Activated naive CD4-positive, alpha-beta T cell treated with anti-CD3 and anti-CD28 coated beads for 36 hours (primary cell): Measurements from ENCODE around the gene PCSK5. TPM values are rescaled to one million over a fixed set of nuclear protein-coding genes. Genes with fewer than 3 reads are reported as not detected.

Experiments used
- CTCF ChIA-PET: fragments of 350-600 bp; sonication (Branson Sonifier 250); formaldehyde crosslinking; loops from one replicate; lab custom pipeline; 2021; ENCODE audit warnings: antibody characterized with exemption; lab: Charles Lee
- DNase-seq: peaks from one replicate; pipeline ENCODE4 v3.0.0-alpha.2; 2020
- H3K27ac Mint-ChIP-seq: one replicate; pipeline ENCODE4 v1.8.0; 2021; ENCODE audit warnings: mild to moderate bottlenecking, mixed read lengths
- H3K27me3 Mint-ChIP-seq: one replicate; pipeline ENCODE4 v1.8.0; 2021; ENCODE audit warnings: low read depth, mixed read lengths
- H3K36me3 Mint-ChIP-seq: one replicate; pipeline ENCODE4 v1.8.0; 2021; ENCODE audit warnings: low read depth, mixed read lengths
- H3K4me1 Mint-ChIP-seq: one replicate; pipeline ENCODE4 v1.8.0; 2021; ENCODE audit warnings: low read depth, mixed read lengths
- H3K4me3 Mint-ChIP-seq: one replicate; pipeline ENCODE4 v1.8.0; 2021; ENCODE audit warnings: mild to moderate bottlenecking, moderate library complexity, mixed read lengths
- H3K9me3 Mint-ChIP-seq: one replicate; pipeline ENCODE4 v1.8.0; 2021; ENCODE audit warnings: mixed read lengths
- intact Hi-C: fragments of 100-400 bp; cut with micrococcal nuclease; formaldehyde crosslinking; loops from one replicate; pipeline ENCODE4 v1.15.1; 2023
- total RNA-seq, 2 experiments: library from RNA; stranded (reverse); gene quantifications; one replicate each; pipeline ENCODE4 v1.2.3, GENCODE V29; 2021

Gene PCSK5
- total RNA-seq, 2 experiments from 2014 or later: 5.7 to 6.0 TPM

DNA sequence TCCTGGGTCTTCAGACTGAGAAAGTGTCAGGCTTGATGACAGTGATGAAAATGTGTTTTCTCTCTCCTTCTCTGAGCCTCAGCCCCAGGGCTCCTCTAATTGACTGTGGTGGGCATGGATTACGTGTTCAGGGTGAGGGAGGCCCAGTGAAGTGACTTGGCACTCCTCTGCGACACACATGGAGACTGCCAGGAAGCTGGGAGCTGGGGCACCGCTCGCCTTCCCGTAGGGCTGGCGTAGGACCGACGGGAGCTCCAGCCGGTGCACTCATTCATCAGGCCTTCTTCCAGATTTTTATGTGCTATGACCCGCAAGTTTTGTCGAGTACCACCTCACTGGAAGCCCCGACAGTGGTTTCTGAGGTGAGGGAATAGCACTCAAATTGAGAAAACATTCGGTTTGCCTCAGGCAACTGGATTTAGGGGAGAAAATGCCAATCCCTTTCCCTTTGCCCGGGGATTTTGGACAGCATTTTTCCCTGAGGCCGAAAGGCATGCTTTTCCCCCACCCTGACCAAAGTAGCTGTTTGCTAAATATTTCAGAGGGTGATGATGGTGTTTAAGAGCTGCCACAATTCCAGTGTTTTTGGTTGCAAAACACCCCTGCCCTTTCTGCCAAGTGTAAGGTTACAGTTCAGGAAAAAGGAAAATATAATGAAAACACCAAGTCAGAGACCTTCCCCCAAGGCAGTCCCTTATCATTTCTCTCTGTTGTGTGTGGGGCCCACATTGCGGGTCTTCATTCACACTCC lies 83.7 kb downstream of the PCSK5 start:
- H3K4me3 Mint-ChIP-seq: no peak overlapping the region
- H3K4me1 Mint-ChIP-seq: peaks cover 36% of the 10 kb centered on the region
- no peak overlapping the region for H3K27ac Mint-ChIP-seq
- CTCF ChIA-PET: interaction anchor here (0.6 to 1.2 kb wide), 2 partner anchors 34 to 328 kb away, joined by 3 to 4 read pairs; no protein-coding TSS in a partner anchor
- H3K27me3 Mint-ChIP-seq: no peaks in the 10 kb centered on the region
- peaks cover 10% of the 10 kb centered on the region for H3K9me3 Mint-ChIP-seq
- intact Hi-C loops: no loop called here
- no peak for DNase-seq
- peaks cover 4% of the 10 kb centered on the region for H3K36me3 Mint-ChIP-seq

DNA sequence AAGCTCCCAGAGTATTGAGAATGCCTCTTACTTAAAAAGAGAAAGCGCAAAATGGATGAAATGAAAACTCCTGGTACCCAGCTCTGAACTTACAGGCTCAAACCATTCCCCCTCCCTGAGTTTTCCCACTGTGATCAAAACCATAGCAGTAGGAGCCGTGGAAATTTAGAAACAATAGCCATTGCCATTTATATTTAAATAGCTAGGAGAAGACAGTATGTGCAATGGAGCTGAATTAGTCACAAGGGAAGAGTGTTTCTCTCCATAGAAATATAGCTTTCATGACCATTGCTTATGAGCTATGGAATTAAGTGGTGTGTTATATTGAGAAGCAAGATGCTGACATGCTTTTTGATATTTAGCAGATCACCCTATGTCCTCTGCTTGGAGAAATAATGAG lies 84.6 kb downstream of the PCSK5 start:
- DNase-seq: no peak
- no peak overlapping the region for H3K27ac Mint-ChIP-seq
- intact Hi-C loops: no loop called here
- H3K4me1 Mint-ChIP-seq: peaks cover 39% of the 10 kb centered on the region
- H3K27me3 Mint-ChIP-seq: no peaks in the 10 kb centered on the region
- CTCF ChIA-PET: interaction anchor here (0.6 kb wide), 1 partner anchor 1375 kb away, joined by 3 read pairs; no protein-coding TSS in a partner anchor
- H3K36me3 Mint-ChIP-seq: peaks cover 4% of the 10 kb centered on the region
- no peak overlapping the region for H3K4me3 Mint-ChIP-seq
- peaks cover 10% of the 10 kb centered on the region for H3K9me3 Mint-ChIP-seq

DNA sequence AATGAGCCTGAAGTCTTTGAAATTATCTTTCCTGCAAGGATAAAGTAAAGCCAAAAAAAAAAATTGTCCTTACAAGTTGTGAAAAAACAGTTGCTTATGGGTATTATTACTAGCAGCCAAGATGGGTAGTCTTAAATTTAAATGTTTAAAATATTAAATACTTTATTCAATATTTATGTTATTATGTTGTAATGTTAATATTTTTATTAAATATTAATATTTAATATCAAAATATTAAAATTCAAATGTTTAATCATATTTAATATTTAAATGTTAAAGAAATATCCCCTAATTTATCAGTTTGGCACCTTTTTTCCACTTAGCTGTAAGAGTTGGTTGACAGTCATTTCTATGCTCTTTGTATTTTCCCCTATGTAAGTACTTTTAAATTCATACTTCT lies 86.1 kb downstream of the PCSK5 start:
- Mint-ChIP-seq H3K27ac (no peak overlapping the region), H3K4me3 (no peak overlapping the region), H3K9me3 (peaks cover 3% of the 10 kb centered on the region), H3K36me3 (peaks cover 2% of the 10 kb centered on the region), H3K4me1 (peaks cover 46% of the 10 kb centered on the region), H3K27me3 (no peaks in the 10 kb centered on the region)
- intact Hi-C loops: no loop called here
- CTCF ChIA-PET: no interaction called here
- DNase-seq: no peak

DNA sequence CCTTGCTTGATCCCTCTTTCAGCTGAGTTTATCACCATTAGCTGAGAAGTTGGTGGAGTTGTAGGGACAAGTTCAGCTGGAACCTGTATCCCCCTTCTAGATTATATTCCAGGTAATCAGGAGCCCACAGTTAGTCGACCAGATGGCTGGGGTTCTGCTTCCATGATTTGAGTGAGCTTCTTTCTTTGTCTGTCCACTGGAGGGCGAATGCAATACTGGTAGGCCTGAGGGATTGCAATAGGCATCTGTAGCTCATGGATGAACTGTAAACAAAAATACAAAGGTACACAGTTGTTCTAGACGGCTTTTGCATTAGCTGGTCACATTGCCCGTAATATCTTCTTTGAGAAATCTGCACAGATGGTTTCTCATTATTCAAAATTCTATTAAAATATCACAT lies 88.9 kb downstream of the PCSK5 start:
- no peak overlapping the region for H3K4me3 Mint-ChIP-seq
- no peak for DNase-seq

GRCh38 chr9:75983319-75984045 lies 93.0 kb downstream of the PCSK5 start:
- CTCF ChIA-PET: interaction anchor here (0.6 kb wide), 1 partner anchor 892 kb away, joined by 4 read pairs; no protein-coding TSS in a partner anchor
- Mint-ChIP-seq H3K27ac (no peak overlapping the region), H3K36me3 (peaks cover 18% of the 10 kb centered on the region), H3K27me3 (no peaks in the 10 kb centered on the region), H3K9me3 (no peaks in the 10 kb centered on the region), H3K4me3 (no peak overlapping the region), H3K4me1 (peaks cover 42% of the 10 kb centered on the region)
- intact Hi-C loops: no loop called here
- no peak for DNase-seq

More for the DNA sequence above, 88.9 kb downstream of the PCSK5 start:
- CTCF ChIA-PET: interaction anchor here (1.0 kb wide), 1 partner anchor 323 kb away, joined by 5 read pairs; no protein-coding TSS in a partner anchor
- H3K27ac Mint-ChIP-seq: no peak overlapping the region
- peaks cover 45% of the 10 kb centered on the region for H3K4me1 Mint-ChIP-seq
- H3K27me3 Mint-ChIP-seq: no peaks in the 10 kb centered on the region
- intact Hi-C loops: no loop called here
- peaks cover 2% of the 10 kb centered on the region for H3K36me3 Mint-ChIP-seq
- H3K9me3 Mint-ChIP-seq: no peaks in the 10 kb centered on the region

DNA sequence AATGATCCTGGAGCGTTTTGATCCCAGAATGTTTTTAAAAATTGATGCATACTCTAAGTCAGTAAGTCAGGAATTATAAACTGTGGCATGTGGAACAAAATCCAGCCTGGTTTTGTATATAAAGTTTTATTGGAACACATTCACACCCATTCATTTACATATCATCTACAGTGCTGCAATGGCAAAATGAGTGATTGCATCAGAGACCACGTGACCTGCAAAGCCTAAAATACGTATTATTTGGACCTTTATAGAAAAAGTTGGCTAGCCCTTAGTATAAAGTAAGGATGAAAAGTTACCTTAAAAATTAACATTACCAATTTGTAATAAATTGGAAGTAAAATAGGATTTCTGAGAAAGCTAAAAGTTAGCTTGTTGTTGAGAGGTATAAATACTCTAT lies 95.0 kb downstream of the PCSK5 start:
- H3K4me1 Mint-ChIP-seq: peaks cover 43% of the 10 kb centered on the region
- H3K4me3 Mint-ChIP-seq: no peak overlapping the region
- CTCF ChIA-PET: interaction anchor here (0.6 kb wide), 1 partner anchor 209 kb away, joined by 3 read pairs; no protein-coding TSS in a partner anchor
- H3K9me3 Mint-ChIP-seq: no peaks in the 10 kb centered on the region
- H3K27me3 Mint-ChIP-seq: no peaks in the 10 kb centered on the region
- peaks cover 20% of the 10 kb centered on the region for H3K36me3 Mint-ChIP-seq
- DNase-seq: no peak
- H3K27ac Mint-ChIP-seq: no peak overlapping the region
- intact Hi-C loops: no loop called here

- peaks cover 50% of the 10 kb centered on the region for H3K4me1 Mint-ChIP-seq
- H3K9me3 Mint-ChIP-seq: no peaks in the 10 kb centered on the region
- peaks cover 27% of the 10 kb centered on the region for H3K36me3 Mint-ChIP-seq
- no peak for DNase-seq
- no peak overlapping the region for H3K4me3 Mint-ChIP-seq
- CTCF ChIA-PET: no interaction called here
- intact Hi-C loops: no loop called here
- H3K27ac Mint-ChIP-seq: no peak overlapping the region
- H3K27me3 Mint-ChIP-seq: no peaks in the 10 kb centered on the region
Observed at GRCh38 chr9:75988663-75989062, 98.2 kb downstream of the PCSK5 start.

- Mint-ChIP-seq H3K27me3 (no peaks in the 10 kb centered on the region), H3K4me3 (no peak overlapping the region), H3K27ac (no peak overlapping the region), H3K9me3 (no peaks in the 10 kb centered on the region), H3K36me3 (peaks cover 35% of the 10 kb centered on the region), H3K4me1 (peaks cover 64% of the 10 kb centered on the region)
- DNase-seq: no peak
- CTCF ChIA-PET: interaction anchor here (0.7 kb wide), 1 partner anchor 804 kb away, joined by 3 read pairs; no protein-coding TSS in a partner anchor
- intact Hi-C loops: loop anchor here (5.0 kb wide), 1 partner anchor 98 kb away; the partner anchor contains the start of gene PCSK5
Observed at GRCh38 chr9:75990156-75990555, 99.7 kb downstream of the PCSK5 start.

DNA sequence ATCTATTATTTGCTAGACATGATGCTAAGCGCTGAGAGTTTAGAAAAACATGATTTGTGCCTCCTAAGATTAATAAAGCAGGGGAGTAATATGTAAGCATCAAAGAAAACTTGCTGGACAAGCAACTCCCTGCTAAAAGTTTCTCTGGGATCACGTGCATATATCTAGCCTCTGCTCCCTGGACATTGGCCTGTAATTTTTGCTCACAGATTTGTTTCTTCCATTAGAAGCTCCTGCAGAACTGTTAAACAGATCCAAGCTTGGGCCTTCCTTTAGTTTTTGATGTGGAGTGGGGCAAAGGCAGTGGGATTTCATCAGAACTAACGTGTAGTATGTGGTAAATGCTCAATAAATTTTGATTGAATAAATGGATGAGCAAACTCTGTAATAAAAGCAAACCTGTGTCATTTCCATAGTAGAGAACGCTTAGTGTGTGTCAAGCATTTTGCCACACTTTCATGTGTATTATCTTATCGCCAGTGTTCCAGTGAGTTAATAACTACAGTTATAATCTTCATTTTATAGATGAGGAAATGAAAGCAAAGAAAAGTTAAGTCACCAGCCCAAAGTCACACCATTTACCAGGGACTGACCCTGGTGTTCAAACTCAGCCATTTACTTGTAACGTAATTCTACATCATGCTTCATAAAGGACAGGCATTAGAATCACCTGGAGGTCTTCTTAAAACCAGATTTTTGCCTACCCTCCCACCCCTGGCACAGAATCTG lies 100.3 kb downstream of the PCSK5 start:
- Mint-ChIP-seq H3K27ac (no peak overlapping the region), H3K4me3 (no peak overlapping the region), H3K9me3 (no peaks in the 10 kb centered on the region), H3K36me3 (peaks cover 35% of the 10 kb centered on the region), H3K27me3 (no peaks in the 10 kb centered on the region), H3K4me1 (peaks cover 69% of the 10 kb centered on the region)
- CTCF ChIA-PET: no interaction called here
- intact Hi-C loops: loop anchor here (5.0 kb wide), 1 partner anchor 98 kb away; the partner anchor contains the start of gene PCSK5
- no peak for DNase-seq

DNA sequence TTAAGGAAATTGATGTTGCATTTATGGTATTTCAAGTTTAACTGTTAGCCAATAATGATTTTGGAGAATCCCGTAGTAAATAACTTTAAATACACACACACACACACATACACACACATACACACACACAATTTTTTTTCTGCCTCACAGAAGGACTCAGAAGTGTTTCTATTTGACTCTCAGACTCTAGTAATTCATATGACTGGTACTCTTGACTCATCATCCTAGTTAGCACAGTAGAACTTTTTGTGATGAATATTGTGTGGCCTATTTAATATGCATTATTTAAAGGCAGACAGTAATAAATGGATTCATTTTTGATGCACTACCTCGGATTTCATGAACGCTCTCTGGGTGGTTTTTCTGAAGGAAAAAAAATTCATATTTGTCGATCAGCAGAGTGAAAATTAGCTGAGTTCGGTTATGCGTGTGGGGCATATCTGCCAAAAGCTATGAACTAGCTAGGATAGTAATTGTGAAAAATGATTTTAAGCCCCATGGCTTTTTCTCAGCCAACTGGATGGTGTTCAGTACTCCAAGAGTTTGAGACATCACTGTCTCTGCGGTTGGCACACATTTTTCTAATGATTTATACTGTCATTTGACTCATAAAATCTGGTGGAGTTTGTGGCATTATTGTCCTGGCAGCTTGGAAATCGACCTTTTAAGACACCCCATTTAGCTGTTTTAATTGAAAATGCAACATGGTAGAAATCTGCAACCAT lies 102.2 kb downstream of the PCSK5 start:
- no peak for DNase-seq
- intact Hi-C loops: loop anchor here (1.0 to 5.0 kb wide), 4 partner anchors 12 to 124 kb away; partner anchors contain the start of gene PCSK5
- Mint-ChIP-seq H3K4me3 (no peak overlapping the region), H3K9me3 (no peaks in the 10 kb centered on the region), H3K27ac (peak overlapping the region; percentile 59), H3K27me3 (no peaks in the 10 kb centered on the region), H3K36me3 (peaks cover 19% of the 10 kb centered on the region), H3K4me1 (peaks cover 66% of the 10 kb centered on the region)
- CTCF ChIA-PET: interaction anchor here (1.0 kb wide), 1 partner anchor 21 kb away, joined by 3 read pairs; no protein-coding TSS in a partner anchor

GRCh38 chr9:75993434-75993833 lies 103.0 kb downstream of the PCSK5 start:
- H3K27ac Mint-ChIP-seq: peak overlapping the region; percentile 59
- no peaks in the 10 kb centered on the region for H3K27me3 Mint-ChIP-seq
- H3K4me1 Mint-ChIP-seq: peaks cover 68% of the 10 kb centered on the region
- peaks cover 19% of the 10 kb centered on the region for H3K36me3 Mint-ChIP-seq
- DNase-seq: no peak
- H3K9me3 Mint-ChIP-seq: no peaks in the 10 kb centered on the region
- intact Hi-C loops: loop anchor here (2.0 to 5.0 kb wide), 2 partner anchors 101 to 123 kb away; partner anchors contain the start of gene PCSK5
- H3K4me3 Mint-ChIP-seq: no peak overlapping the region
- CTCF ChIA-PET: interaction anchor here (1.0 kb wide), 1 partner anchor 20 kb away, joined by 3 read pairs; no protein-coding TSS in a partner anchor
